RWPE2 (cell line): ENCODE data around the gene ERO1B.

ENCODE experiments used
- ATAC-seq: fragments of 200-7000 bp; cut with Tn5 transposase; 3 replicates; pipeline ENCODE4 v1.9.1; 2021; ENCODE audit warnings: low read depth
- DNase-seq: peaks from one replicate; pipeline ENCODE4 v3.0.0-alpha.2; 2020; ENCODE audit warnings: low spot score
- H3K27ac ChIP-seq: fragments of 450-650 bp; 2 replicates; pipeline ENCODE4 v1.5.1; 2017; ENCODE audit warnings: mild to moderate bottlenecking; ENCODE audit not compliant: poor library complexity, severe bottlenecking
- H3K27me3 ChIP-seq: fragments of 250-450 bp; sonication (Bioruptor Pico); 2 replicates; pipeline ENCODE4 v1.5.1; 2021; ENCODE audit warnings: mild to moderate bottlenecking, moderate library complexity; ENCODE audit not compliant: insufficient read depth, poor library complexity, severe bottlenecking
- H3K36me3 ChIP-seq: fragments of 250-450 bp; sonication (Bioruptor Pico); 2 replicates; pipeline ENCODE4 v1.5.1; 2020; ENCODE audit warnings: low read depth, mild to moderate bottlenecking, moderate library complexity
- H3K4me1 ChIP-seq: fragments of 250-450 bp; sonication (Bioruptor Pico); 2 replicates; pipeline ENCODE4 v1.5.1; 2021; ENCODE audit warnings: mild to moderate bottlenecking, moderate library complexity; ENCODE audit not compliant: insufficient read depth, poor library complexity, severe bottlenecking
- H3K4me3 ChIP-seq: fragments of 250-450 bp; sonication (Bioruptor Pico); 2 replicates; pipeline ENCODE4 v1.5.1; 2021; ENCODE audit warnings: mild to moderate bottlenecking, moderate library complexity; ENCODE audit not compliant: severe bottlenecking
- H3K9me3 ChIP-seq: fragments of 250-450 bp; sonication (Bioruptor Pico); 2 replicates; pipeline ENCODE4 v1.5.1; 2021; ENCODE audit warnings: mild to moderate bottlenecking, moderate library complexity; ENCODE audit not compliant: severe bottlenecking
- TF ChIP-seq, protein P1 (sequence below): fragments of 450-650 bp; IDR thresholded peaks from one replicate; pipeline ENCODE4 v1.5.1; 2017; ENCODE audit warnings: mild to moderate bottlenecking, moderate library complexity; ENCODE audit not compliant: poor library complexity, severe bottlenecking

Gene ERO1B

DNA sequence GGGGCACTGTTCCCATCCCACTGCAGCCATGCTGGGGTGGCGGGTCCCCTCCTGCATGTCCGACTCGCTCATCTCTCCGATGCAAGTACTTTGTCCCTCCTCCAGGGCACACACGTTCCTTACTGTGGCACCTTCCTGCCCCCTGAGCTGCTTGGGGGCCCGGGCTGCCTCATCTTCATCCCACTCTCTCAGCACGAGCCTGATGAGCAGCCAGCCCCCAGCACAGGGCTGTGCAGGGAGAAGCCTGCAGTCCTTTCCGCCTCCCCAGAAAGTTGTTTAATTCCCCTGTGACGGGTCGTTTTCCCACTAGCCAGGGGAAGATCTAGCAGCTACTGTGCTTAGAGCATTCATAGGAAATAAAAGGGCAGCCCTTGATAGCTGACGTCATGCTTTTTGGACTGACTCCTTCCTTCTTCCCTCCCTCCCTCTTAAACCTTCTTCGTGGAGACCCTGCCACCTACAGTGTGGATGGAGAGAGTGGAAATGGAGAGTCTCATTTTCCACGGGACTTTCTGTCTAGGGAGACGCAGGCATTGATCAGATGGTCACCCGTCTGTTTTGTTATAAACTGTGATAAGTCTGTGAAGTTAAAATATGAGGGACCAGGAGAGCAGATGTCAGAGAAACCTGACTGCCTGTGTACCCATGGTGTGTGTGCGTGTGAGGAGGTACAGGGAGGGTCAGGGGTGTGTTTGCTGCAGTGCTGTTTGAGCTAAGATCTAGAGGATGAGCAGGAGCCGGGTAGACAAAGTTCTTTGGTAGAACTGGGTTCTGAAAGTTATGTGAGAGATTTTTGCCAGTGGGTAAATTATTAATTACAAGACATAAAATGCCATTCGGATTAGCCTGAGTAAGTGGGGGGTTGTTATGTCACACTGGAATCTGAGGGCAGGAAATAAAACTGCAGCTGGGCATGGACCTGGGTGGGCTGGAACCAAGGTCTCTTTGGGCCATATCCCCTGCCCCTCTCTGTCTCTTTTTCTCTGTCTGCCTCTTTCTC is 105.1 kb downstream of the ERO1B start:
- Histone ChIP-seq H3K4me3 (no peak overlapping the region), H3K36me3 (no peaks in the 10 kb centered on the region), H3K27me3 (no peaks in the 10 kb centered on the region), H3K27ac (no peak overlapping the region), H3K9me3 (no peaks in the 10 kb centered on the region), H3K4me1 (no peaks in the 10 kb centered on the region)
- ATAC-seq (no peak), DNase-seq (no peak)
- TF ChIP-seq, protein P1, sequence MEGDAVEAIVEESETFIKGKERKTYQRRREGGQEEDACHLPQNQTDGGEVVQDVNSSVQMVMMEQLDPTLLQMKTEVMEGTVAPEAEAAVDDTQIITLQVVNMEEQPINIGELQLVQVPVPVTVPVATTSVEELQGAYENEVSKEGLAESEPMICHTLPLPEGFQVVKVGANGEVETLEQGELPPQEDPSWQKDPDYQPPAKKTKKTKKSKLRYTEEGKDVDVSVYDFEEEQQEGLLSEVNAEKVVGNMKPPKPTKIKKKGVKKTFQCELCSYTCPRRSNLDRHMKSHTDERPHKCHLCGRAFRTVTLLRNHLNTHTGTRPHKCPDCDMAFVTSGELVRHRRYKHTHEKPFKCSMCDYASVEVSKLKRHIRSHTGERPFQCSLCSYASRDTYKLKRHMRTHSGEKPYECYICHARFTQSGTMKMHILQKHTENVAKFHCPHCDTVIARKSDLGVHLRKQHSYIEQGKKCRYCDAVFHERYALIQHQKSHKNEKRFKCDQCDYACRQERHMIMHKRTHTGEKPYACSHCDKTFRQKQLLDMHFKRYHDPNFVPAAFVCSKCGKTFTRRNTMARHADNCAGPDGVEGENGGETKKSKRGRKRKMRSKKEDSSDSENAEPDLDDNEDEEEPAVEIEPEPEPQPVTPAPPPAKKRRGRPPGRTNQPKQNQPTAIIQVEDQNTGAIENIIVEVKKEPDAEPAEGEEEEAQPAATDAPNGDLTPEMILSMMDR = no peak

- no peaks in the 10 kb centered on the region for H3K27me3 ChIP-seq
- no peak for ATAC-seq
- no peak overlapping the region for H3K27ac ChIP-seq
- no peak overlapping the region for H3K4me3 ChIP-seq
- no peak for DNase-seq
- TF ChIP-seq, protein P1 = no peak
- H3K4me1 ChIP-seq = no peaks in the 10 kb centered on the region
- H3K9me3 ChIP-seq = no peaks in the 10 kb centered on the region
- no peaks in the 10 kb centered on the region for H3K36me3 ChIP-seq
Measured at GRCh38 chr1:236175642-236176336, 106.0 kb downstream of the ERO1B start.

DNA sequence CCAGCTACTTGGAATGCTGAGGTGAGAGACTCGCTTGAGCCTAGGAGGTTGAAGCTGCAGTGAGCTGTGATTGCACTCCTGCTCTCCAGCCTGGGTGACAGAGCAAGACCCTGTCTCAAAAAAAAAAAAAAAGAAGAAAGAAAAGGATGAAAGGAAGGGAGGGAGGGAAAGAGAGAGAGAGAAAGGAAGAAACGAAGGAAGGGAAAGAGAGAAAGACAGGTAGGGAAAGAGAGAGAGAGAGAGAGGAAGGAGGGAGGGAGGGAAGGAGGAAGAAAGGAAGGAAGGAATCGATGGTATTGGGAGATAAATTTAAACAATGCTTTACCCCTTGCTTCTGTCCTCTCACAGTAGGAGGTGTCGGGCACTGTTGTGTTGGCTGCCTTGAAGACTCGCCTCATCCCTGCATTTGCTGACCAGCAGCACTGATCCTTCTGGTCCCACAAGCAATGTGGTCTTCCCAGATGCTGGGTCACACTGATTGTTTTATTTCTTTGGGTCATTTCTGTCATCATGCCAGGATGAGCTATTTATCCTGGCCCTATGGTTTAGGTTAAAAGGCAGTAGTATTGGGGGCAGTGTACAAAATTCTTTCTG is 108.5 kb downstream of the ERO1B start:
- no peaks in the 10 kb centered on the region for H3K4me1 ChIP-seq
- TF ChIP-seq, protein P1 = no peak
- no peaks in the 10 kb centered on the region for H3K9me3 ChIP-seq
- H3K27ac ChIP-seq = no peak overlapping the region
- no peak for ATAC-seq
- H3K4me3 ChIP-seq = no peak overlapping the region
- no peak for DNase-seq
- H3K36me3 ChIP-seq = no peaks in the 10 kb centered on the region
- no peaks in the 10 kb centered on the region for H3K27me3 ChIP-seq

GRCh38 chr1:236172041-236172579 is 109.6 kb downstream of the ERO1B start:
- no peaks in the 10 kb centered on the region for H3K9me3 ChIP-seq
- no peak overlapping the region for H3K4me3 ChIP-seq
- TF ChIP-seq, protein P1 = no peak
- ATAC-seq = no peak
- DNase-seq = no peak
- no peak overlapping the region for H3K27ac ChIP-seq
- H3K36me3 ChIP-seq = no peaks in the 10 kb centered on the region
- H3K27me3 ChIP-seq = no peaks in the 10 kb centered on the region
- H3K4me1 ChIP-seq = no peaks in the 10 kb centered on the region
